Stimulated activated CD8-positive, alpha-beta memory T cell treated with anti-CD3 and anti-CD28 coated beads, Interleukin-15, amount 100 ng/mL, for 1 hour (primary cell): ENCODE results near the gene STYX.

Source experiments
- DNase-seq: peaks from one replicate; pipeline ENCODE4 v3.0.0-alpha.2; 2020; ENCODE audit warnings: low read depth

The STYX gene

DNA sequence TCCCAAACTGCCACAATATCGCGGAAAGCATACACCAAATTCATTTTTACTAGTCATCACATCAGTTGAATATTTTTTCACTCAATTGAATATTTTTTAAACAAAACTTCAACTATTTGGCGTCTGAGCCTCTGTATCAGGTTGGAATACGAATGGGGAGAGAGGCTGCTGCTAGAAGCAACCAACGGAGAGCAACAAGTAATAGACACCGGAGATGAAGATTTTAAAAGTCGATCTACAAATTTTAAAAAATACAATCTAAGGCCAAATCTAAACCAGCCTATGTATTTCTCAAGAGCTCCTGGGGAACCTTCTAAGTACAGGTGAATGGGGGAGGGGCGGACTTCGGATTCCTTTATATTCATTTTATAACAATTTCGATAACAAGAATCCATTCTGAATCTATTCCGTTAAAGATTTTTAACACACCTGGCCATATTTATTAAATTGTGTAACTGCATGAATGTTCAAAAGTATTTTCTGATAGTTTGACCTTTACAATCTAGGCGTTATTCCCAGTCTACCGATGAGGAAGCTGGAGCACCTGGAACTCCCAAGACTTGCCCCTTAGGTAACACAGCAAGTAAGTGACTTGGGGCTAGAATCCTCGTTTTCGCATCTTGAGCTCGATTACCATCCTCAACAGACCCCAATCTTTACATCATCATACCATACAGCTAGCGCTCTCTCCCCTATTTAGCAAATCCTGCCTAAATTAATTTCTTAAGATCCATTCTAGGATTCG is 60.2 kb downstream of the STYX start:
- DNase-seq: no peak

DNA sequence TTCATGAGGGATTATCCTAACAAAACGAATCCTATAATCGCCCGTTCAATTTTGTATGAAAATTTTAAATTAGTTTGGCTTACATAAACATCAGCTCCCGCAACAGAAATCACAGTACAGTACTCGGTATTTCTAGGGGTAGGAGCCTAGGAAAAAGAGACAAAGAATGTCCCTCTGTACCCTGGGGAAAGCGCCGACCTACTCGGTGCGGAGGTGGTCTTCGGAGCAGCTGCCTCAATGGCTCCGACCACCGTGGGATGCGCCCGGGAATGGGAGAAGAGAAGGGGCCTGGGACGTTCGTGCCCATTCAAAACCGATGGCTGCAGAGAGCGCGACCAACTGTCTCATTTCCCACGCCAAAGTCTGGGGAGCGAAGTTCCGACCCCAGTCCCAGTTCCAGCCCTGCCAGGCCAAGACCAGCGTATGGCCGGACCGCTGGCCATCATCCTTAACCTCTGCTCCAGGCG is 60.8 kb downstream of the STYX start:
- no peak for DNase-seq

DNA sequence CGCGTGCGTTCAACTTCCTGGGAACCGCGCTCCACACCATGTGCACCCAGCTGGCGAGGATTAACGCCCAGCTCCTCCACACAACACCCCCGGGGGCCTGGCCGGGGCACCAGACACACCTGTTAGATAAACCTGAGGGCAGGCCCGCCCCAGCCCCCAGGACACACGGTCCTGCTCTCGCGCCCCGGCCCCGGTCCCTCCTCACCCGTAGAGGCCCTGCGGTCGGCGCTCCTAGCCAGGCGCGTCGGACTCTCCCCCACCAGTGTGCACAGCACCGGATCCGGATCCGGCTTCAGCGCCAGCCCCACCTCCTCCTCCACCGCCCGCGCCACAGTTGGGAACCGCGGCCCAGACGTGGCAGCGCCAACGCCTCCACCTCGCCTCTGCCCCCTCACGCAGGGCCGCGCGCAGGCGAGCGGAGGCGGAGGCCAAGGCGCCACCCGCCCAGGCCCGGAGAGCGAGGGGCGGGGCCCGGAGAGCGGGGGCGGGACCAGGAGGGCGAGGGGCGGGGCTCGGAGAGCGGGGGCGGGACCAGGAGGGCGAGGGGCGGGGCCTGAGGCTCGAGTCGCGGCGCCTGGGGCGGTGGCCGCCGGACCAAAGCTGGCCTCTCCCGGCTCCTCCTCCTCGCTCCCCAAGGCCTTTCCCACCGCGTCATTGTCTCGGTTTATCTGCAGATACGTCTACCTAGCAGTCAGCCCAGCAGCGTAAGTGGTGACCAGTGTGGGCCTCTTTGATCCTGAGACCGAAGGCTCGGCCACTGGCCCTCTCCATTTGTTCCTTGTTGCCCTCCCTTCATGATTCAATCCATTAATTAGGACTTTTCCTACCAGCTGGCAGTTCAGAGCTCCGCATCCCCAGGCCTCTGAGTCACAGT is 61.5 kb downstream of the STYX start, which contains the start of gene GNPNAT1:
Gene GNPNAT1 (minus strand): TSS at position 385 of the 874 bp plus-strand sequence. CDS start 6,957 bp downstream, outside the sequence.
- DNase-seq: peak; percentile 69

DNA sequence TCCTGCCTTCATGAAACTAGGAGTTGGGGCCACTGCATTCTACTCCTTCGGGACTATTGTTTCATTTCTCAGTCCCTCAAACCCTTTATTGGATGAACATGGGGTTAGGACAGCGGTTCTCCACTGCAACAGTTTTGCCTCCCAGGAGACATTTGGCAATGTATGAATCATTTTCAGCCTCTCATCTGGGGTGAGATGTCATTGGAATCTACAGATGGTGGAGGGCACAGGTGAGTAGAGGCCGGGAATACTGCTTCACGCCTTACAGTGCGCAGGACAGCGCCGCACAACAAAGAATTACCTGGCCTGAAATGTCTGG is 62.1 kb downstream of the STYX start:
- DNase-seq: no peak

DNA sequence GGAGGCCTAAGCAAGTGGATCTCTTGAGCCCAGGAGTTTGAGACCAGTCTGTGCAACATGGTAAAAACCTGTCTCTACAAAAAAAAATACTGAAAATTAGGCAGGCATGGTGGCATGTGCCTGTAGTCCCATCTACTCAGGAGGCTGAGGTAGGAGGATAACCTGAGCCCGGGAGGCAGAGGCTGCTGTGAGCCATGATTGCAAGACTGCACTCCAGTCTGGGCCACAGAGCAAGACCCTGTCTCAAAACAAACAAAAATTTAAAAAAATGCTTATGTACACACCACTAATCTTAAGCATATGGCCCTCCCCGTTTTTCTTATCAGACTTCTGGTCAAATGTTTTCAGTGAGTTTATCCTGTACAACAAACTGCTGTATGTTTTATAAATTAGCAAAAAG is 63.1 kb downstream of the STYX start:
- DNase-seq: no peak

DNA sequence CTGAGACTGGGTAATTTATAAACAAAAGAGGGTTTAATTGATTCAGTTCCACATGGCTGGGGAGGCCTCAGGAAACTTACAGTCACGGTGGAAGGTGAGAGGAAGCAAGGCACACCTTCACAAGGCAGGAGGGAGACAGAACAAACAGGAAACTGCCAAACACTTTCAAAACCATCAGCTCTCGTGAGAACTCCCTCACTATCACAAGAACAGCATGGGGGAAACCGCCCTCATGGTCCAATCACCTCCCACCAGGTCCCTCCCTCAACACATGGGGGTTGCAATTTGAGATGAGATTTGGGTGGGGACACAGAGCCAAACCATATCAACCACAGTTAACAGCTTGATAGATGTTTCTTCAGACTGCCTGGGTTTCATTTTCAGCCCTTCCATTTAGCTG is 67.7 kb downstream of the STYX start:
- DNase-seq: no peak

DNA sequence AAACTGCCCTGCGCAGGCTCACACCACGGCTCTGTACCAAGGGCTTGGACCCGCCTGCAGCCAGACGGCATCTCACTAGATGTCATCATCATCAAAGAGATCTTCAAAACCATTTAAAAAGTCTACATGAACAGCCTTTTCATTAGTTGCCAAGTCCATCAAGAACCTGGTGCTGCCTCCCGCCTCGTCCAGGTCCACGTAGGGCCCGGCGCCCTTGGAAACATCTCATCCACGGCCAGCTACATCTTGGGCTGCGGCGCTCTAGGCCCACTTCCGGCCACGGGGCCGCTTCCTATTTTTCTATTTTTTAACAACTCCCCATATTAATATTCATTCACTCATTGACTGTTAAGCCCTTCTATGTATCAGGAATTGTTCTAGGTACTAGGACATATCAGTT is 68.9 kb downstream of the STYX start:
- no peak for DNase-seq

DNA sequence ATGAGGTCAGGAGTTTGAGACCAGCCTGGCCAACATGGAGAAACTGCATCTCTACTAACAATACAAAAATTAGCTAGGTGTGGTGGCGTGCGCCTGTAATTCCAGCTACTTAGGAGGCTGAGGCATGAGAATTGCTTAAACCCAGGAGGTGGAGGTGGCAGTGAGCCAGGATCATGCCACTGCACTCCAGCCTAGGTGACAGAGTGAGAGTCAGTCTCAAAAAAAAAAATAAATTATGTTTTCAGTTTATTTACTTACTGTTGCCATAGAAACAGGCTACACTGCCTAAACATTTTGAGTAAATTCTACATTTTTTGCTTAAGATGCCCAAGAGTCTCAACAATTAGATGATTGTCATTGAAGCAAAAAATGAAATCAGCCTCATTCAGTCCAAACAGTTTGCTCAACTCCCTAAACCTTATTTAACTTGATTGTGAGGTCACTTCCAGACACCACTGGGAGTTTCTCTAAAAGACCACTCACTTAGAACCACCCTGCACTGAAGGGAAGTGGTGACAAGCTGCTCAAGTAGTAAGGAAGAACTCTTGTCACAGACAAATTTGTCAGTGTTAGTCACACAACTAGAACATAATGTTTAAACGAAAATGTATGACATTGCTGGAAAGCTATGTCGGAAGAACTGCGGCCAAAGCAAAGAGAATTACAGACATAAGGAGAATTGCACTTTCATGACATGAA is 71.2 kb downstream of the STYX start:
- no peak for DNase-seq

DNA sequence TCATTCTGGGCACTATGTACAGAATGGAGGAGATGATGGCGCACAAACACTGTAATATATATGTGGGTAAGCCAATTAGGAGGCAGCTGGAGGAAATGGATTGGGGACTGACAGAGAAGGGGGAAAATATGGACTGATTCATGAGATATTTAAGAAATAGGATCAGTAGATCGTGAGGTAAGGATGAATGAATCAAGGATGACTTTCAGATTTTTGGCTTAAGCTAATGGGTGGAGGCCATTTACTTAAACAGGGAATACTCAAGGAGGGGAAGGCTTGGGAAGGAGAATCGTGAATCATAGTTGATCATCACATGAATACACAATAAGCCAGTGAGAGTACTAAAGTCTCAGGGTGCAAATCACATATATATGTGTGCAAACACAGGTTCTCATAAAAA is 72.6 kb downstream of the STYX start:
- DNase-seq: no peak

DNA sequence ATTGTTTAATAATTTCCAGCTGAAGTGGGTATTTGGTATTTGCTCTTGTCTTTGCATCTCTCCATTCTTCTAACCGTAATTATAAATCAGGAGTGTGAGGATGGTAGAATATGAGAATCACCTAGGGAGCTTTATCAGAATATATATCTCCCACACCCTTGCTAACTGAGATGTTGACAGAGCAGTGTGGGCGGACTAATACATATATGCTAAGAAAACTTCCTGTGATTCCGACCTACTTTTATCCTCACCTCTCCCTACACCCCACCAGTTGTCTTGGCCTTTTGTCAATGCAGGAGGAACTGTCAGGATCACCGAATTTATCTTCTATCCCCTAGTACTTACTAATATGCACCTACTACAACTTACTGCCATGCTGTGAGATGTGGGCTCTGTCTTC is 76.1 kb downstream of the STYX start:
- no peak for DNase-seq

DNA sequence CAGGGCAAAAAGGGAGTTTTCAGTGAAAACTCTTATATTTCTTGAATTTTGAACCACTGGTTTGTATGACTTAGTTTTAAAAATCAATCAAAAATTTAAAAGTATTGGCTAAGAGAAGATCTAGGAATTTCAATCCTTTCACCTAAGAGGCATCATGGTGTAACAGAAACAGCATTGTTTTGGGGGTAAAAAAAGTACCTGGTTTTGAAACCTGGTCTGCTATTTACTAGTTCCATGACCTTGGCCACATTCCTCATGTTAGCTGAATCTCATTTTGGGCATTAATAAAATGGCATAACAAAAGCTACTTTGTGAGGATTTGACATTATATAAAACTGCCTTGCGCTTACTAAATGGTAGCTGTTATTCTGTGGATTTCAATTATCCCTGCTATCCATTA is 78.1 kb downstream of the STYX start:
- no peak for DNase-seq

DNA sequence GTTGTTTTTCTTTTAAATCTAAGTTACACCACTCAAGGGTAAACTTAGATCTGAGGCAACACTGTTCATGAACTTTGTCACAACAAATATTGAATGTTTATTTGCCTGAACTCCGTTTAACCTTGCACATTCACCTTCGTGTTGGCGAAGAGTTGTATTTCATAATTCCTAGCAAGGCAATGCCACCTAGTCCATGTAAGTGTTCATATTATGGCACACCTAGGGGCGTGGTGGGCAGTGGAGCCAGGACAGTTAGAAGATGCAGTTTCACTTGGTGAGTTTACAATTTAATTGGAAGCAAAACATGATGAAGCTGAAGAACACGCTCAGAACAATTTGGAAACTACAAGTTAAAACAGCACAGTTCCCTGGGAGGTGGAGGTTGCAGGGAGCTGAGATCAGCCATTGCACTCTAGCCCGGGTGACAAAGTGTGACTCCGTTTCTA is 91.9 kb downstream of the STYX start:
- no peak for DNase-seq

DNA sequence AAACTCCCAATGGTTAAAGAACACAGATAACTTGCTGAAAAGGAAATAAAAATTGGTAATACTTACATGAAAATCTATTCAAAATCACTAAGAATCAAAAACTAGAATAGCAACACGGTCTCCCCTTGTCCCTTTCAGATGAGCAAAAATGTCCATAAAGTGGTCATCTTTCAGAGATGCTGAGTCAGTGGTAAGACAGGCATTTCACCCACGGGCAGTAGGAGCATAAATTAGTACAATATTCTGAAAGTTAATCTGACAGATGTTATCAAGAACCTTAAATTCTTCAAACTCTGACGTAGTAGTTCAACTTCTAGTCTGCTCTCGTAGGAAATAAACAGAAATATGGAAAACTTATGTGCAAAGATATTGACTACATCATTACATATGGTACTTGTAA is 94.5 kb downstream of the STYX start:
- no peak for DNase-seq
